Smooth muscle cell (in vitro differentiated cells): ENCODE results near the gene CDHR5. TPM values are rescaled to one million over a fixed set of nuclear protein-coding genes. Genes with fewer than 3 reads are reported as not detected.
A peak's percentile ranks its signal among the peaks of the same experiment; 100 is the strongest.

Source experiments
- DNase-seq: peaks from one replicate; lab custom pipeline; 2025; ENCODE audit not compliant: unreplicated experiment; lab: John Stamatoyannopoulos, UW
- H2AFZ ChIP-seq: fragments of 200-600 bp; sonication (generic); 2 replicates; pipeline ENCODE4 v1.6.0; 2016; ENCODE audit warnings: antibody characterized with exemption, low read depth, mild to moderate bottlenecking
- H3F3A ChIP-seq: fragments of 200-600 bp; sonication (generic); 2 replicates; pipeline ENCODE4 v1.6.0; 2017; ENCODE audit warnings: antibody characterized with exemption, low read depth
- H3K27ac ChIP-seq: fragments of 200-600 bp; sonication (generic); 2 replicates; pipeline ENCODE4 v1.5.1; 2016; ENCODE audit warnings: low read depth, mild to moderate bottlenecking
- H3K27me3 ChIP-seq: fragments of 200-600 bp; sonication (generic); 2 replicates; pipeline ENCODE4 v1.6.1; 2016; ENCODE audit warnings: low read depth, mild to moderate bottlenecking
- H3K36me3 ChIP-seq: fragments of 200-600 bp; sonication (generic); 2 replicates; pipeline ENCODE4 v1.5.1; 2016; ENCODE audit warnings: low read depth
- H3K4me1 ChIP-seq: fragments of 200-600 bp; sonication (generic); 2 replicates; pipeline ENCODE4 v1.5.1; 2016; ENCODE audit warnings: low read depth
- H3K4me2 ChIP-seq: fragments of 200-600 bp; sonication (generic); 2 replicates; pipeline ENCODE4 v1.6.0; 2016; ENCODE audit warnings: mild to moderate bottlenecking
- H3K4me3 ChIP-seq: fragments of 200-600 bp; sonication (generic); 2 replicates; pipeline ENCODE4 v1.5.1; 2016; ENCODE audit warnings: mild to moderate bottlenecking
- H3K79me2 ChIP-seq: fragments of 200-600 bp; sonication (generic); 2 replicates; pipeline ENCODE4 v1.6.0; 2016; ENCODE audit warnings: low read depth, mild to moderate bottlenecking
- H3K9ac ChIP-seq: fragments of 200-600 bp; sonication (generic); 2 replicates; pipeline ENCODE4 v1.6.0; 2016; ENCODE audit warnings: low read depth
- H3K9me3 ChIP-seq: fragments of 200-600 bp; sonication (generic); replicated peaks from 2 replicates; pipeline ENCODE4 v1.5.1; 2016; ENCODE audit warnings: low read depth
- H4K20me1 ChIP-seq: fragments of 200-600 bp; sonication (generic); 2 replicates; pipeline ENCODE4 v1.6.0; 2016; ENCODE audit warnings: low read depth
- WGBS: methylation state at CpG from one replicate; pipeline ENCODE4 v1.1.7; 2016; ENCODE audit warnings: low lambda C conversion rate; 5-methylcytosine and 5-hydroxymethylcytosine counted together
- polyA plus RNA-seq: library from polyadenylated mRNA; unstranded; fragments of >200 nt; fragmentation: Nextera tagmentation; extraction: Ambion mirVana; gene quantifications from 2 replicates; pipeline ENCODE4 v1.2.1, GENCODE V29; 2016
- total RNA-seq: library from RNA; depleted of rRNA; stranded (reverse); fragments of >200 nt; gene quantifications from 2 replicates; pipeline ENCODE4 v1.2.3, GENCODE V29; 2014
- TF ChIP-seq, protein P1 (sequence below): fragments of 200-600 bp; sonication (generic); IDR thresholded peaks from 2 replicates; pipeline ENCODE4 v1.5.1; 2017; ENCODE audit warnings: borderline replicate concordance, mild to moderate bottlenecking, antibody characterized with exemption; ENCODE audit not compliant: insufficient read depth, poor library complexity, severe bottlenecking

The CDHR5 gene
- total and polyA plus RNA-seq, 2 experiments from 2014 or later: not detected

DNA sequence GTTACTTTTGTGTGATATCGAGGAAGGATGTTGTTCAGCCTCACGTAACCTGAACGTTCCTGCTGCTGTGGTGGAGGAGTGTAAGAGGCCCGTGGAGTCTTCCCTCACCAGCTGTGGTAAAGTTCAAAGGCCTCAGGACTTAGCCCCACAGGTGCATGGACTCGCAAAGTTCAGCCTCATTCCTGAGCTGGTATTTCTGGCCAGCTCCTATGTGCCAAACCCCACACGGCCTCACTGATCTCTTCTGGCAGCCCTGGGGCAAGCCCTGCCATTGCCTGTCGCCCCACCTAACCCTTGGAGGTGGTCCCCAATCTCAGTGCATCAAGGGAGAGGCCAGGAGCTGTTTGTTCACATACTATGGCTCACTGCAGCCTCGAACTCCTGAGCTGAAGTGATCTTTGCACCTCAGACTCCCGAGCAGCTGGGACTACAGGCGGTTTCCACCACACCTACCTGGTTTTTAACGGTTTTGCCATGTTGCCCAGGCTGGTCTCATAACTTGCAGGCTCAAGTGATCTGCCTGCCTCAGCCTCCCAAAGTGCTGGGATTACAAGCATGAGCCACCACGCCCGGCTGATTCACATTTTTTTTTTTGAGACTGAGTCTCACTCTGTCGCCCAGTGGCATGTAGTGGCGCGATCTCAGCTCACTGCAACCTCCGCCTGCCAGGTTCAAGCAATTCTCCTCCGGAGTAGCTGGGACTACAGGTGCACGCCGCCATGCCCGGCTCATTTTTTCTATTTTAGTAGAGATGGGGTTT, 46.3 kb downstream of the CDHR5 start:
- Histone ChIP-seq H3F3A (peaks cover 3% of the 10 kb centered on the region), H3K9me3 (no peaks in the 10 kb centered on the region), H3K79me2 (peaks cover 67% of the 10 kb centered on the region), H3K4me3 (peak overlapping the region; percentile 97), H3K36me3 (no peaks in the 10 kb centered on the region), H3K27ac (peak overlapping the region; percentile 82), H3K27me3 (no peaks in the 10 kb centered on the region), H3K4me1 (peaks cover 19% of the 10 kb centered on the region), H3K4me2 (peak overlapping the region; percentile 99), H4K20me1 (peaks cover 66% of the 10 kb centered on the region), H2AFZ (no peak overlapping the region), H3K9ac (no peak overlapping the region)
- no peak for DNase-seq
- WGBS: 85% methylated on average over 21 of the region's 21 CpGs
- TF ChIP-seq, protein P1, sequence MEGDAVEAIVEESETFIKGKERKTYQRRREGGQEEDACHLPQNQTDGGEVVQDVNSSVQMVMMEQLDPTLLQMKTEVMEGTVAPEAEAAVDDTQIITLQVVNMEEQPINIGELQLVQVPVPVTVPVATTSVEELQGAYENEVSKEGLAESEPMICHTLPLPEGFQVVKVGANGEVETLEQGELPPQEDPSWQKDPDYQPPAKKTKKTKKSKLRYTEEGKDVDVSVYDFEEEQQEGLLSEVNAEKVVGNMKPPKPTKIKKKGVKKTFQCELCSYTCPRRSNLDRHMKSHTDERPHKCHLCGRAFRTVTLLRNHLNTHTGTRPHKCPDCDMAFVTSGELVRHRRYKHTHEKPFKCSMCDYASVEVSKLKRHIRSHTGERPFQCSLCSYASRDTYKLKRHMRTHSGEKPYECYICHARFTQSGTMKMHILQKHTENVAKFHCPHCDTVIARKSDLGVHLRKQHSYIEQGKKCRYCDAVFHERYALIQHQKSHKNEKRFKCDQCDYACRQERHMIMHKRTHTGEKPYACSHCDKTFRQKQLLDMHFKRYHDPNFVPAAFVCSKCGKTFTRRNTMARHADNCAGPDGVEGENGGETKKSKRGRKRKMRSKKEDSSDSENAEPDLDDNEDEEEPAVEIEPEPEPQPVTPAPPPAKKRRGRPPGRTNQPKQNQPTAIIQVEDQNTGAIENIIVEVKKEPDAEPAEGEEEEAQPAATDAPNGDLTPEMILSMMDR: no peak

DNA sequence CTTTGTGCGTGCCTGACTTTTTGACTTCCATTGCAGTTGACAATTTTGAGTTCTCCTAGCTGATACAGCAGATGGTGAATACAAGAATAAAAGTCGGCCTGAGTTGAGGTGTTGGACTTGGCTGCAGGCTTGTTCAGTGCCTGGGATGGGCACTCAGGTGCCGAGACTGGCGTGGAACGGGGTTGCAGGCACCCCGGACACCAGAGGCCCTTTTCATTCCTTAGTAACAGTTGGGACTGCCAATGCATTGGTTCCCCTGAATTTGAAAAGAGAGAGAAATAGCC, 47.2 kb downstream of the CDHR5 start:
- Histone ChIP-seq H3K27ac (peak overlapping the region; percentile 82), H3K79me2 (peaks cover 58% of the 10 kb centered on the region), H3K27me3 (no peaks in the 10 kb centered on the region), H3K36me3 (no peaks in the 10 kb centered on the region), H3K9ac (peak overlapping the region; percentile 97), H2AFZ (no peak overlapping the region), H3K4me3 (peak overlapping the region; percentile 97), H3F3A (peaks cover 3% of the 10 kb centered on the region), H3K4me1 (peaks cover 19% of the 10 kb centered on the region), H3K4me2 (peak overlapping the region; percentile 99), H4K20me1 (peaks cover 58% of the 10 kb centered on the region), H3K9me3 (no peaks in the 10 kb centered on the region)
- no peak for DNase-seq
- TF ChIP-seq, protein P1: no peak
- 83% methylated on average over 6 of the region's 6 CpGs for WGBS

DNA sequence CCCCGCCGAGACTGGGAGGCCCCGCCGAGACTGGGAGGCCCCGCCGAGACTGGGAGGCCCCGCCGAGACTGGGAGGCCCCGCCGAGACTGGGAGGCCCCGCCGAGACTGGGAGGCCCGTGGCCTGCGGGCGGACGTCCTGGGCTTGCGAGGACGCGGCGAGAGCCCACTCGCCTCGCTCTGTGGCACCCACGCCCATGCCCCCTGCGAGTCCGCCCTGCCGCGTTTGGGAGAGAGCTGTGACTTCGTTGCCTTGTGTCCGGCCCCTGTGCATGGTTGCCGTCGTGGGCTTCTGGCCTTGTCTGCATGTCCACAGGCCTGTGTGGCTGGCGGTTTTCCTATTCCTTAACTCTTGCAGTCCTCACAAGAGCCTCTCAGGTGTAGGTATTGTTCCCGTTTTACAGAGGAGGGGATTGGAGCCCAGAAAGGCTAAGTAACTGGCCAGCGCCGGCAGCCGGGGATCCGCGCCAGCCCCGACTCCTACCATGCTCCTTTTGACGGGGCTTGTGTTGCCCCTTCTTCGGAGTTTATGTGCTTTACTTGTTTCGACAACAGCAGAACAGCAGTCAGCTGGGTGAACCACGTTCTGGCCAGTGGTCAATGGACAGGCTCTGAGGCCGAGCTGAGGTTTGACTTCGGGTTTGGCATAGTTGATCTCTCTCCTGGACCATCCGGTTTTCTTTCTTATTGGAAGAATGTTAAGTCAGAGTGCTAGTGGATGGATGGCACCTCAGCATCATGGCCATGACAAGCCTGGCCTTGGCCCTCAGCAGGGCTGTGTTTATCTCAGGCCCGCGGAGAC, 47.7 kb downstream of the CDHR5 start:
- H3K27me3 ChIP-seq: no peaks in the 10 kb centered on the region
- peak overlapping the region; percentile 82 for H3K27ac ChIP-seq
- H3F3A ChIP-seq: peaks cover 3% of the 10 kb centered on the region
- H3K9me3 ChIP-seq: no peaks in the 10 kb centered on the region
- no peaks in the 10 kb centered on the region for H3K36me3 ChIP-seq
- peak overlapping the region; percentile 97 for H3K4me3 ChIP-seq
- no peak overlapping the region for H2AFZ ChIP-seq
- no peak for DNase-seq
- TF ChIP-seq, protein P1: no peak
- peak overlapping the region; percentile 99 for H3K4me2 ChIP-seq
- H3K4me1 ChIP-seq: peaks cover 19% of the 10 kb centered on the region
- peak overlapping the region; percentile 97 for H3K9ac ChIP-seq
- 10% methylated on average over 39 of the region's 48 CpGs for WGBS
- H4K20me1 ChIP-seq: peaks cover 53% of the 10 kb centered on the region
- H3K79me2 ChIP-seq: peaks cover 53% of the 10 kb centered on the region
